Mesothelial cell of epicardium (in vitro differentiated cells): ENCODE measurements around the gene CAPZB. TPM values are rescaled to one million over a fixed set of nuclear protein-coding genes. Genes with fewer than 3 reads are reported as not detected.

Source experiments
- DNase-seq, 2 experiments: peaks; one replicate each; pipeline ENCODE4 v3.0.0; 2021; ENCODE audit warnings: low spot score in 2 of 2; ENCODE audit not compliant: unreplicated experiment in 2 of 2
- H3K27ac Mint-ChIP-seq: 2 replicates; pipeline ENCODE4 v1.8.0; 2021; ENCODE audit warnings: mixed read lengths
- H3K27me3 Mint-ChIP-seq: 2 replicates; pipeline ENCODE4 v1.8.0; 2021; ENCODE audit warnings: low read depth, mixed read lengths
- H3K36me3 Mint-ChIP-seq: 2 replicates; pipeline ENCODE4 v1.8.0; 2021; ENCODE audit warnings: mixed read lengths
- H3K4me1 Mint-ChIP-seq: 2 replicates; pipeline ENCODE4 v1.8.0; 2021; ENCODE audit warnings: mixed read lengths
- H3K4me3 Mint-ChIP-seq: 2 replicates; pipeline ENCODE4 v1.8.0; 2021; ENCODE audit warnings: mild to moderate bottlenecking, moderate library complexity, mixed read lengths
- H3K9me3 Mint-ChIP-seq: 2 replicates; pipeline ENCODE4 v1.8.0; 2021; ENCODE audit warnings: mixed read lengths
- CTCF ChIP-seq: fragments of 200-600 bp; sonication (generic); IDR thresholded peaks from one replicate; pipeline ENCODE4 v1.5.0; 2021; ENCODE audit warnings: antibody characterized with exemption; ENCODE audit not compliant: unreplicated experiment
- total RNA-seq: library from RNA; stranded (reverse); gene quantifications from 3 replicates; pipeline ENCODE4 v1.2.1, GENCODE V29; 2021

CAPZB gene
- total RNA-seq, 1 donor from 2014 or later = 192 TPM

GRCh38 chr1:19323987-19324664, 161.2 kb downstream of the CAPZB start:
- no peaks in the 10 kb centered on the region for H3K4me1 Mint-ChIP-seq
- DNase-seq = no peak
- H3K36me3 Mint-ChIP-seq = peaks cover 15% of the 10 kb centered on the region
- TF ChIP-seq CTCF = no peak
- no peaks in the 10 kb centered on the region for H3K27me3 Mint-ChIP-seq
- H3K4me3 Mint-ChIP-seq = no peak overlapping the region
- H3K27ac Mint-ChIP-seq = no peak overlapping the region
- no peaks in the 10 kb centered on the region for H3K9me3 Mint-ChIP-seq

GRCh38 chr1:19322481-19322880, 162.9 kb downstream of the CAPZB start:
- H3K9me3 Mint-ChIP-seq = no peaks in the 10 kb centered on the region
- H3K27me3 Mint-ChIP-seq = no peaks in the 10 kb centered on the region
- H3K27ac Mint-ChIP-seq = no peak overlapping the region
- H3K4me3 Mint-ChIP-seq = no peak overlapping the region
- no peak for TF ChIP-seq CTCF
- H3K36me3 Mint-ChIP-seq = peaks cover 16% of the 10 kb centered on the region
- H3K4me1 Mint-ChIP-seq = no peaks in the 10 kb centered on the region
- no peak for DNase-seq

DNA sequence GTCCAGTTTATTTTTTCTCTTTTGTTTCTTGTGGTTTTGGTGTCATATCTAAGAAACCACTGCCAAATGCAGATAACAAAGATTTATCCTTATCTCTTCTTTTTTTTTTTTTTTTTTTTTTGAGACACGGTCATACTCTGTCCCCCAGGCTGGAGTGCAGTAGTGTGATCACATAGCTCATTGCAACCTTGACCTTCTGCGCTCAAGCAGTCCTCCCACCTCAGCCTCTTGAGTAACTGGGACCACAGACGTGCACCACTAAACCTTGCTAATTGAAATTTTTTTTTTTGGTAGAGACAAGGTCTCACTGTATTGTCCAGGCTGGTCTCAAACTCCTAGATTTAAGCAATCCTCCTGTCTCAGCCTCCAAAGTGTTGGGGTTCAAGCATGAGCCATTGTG, 164.3 kb downstream of the CAPZB start:
- DNase-seq = no peak
- H3K27ac Mint-ChIP-seq = no peak overlapping the region
- no peaks in the 10 kb centered on the region for H3K9me3 Mint-ChIP-seq
- H3K4me1 Mint-ChIP-seq = no peaks in the 10 kb centered on the region
- H3K27me3 Mint-ChIP-seq = no peaks in the 10 kb centered on the region
- peaks cover 16% of the 10 kb centered on the region for H3K36me3 Mint-ChIP-seq
- H3K4me3 Mint-ChIP-seq = no peak overlapping the region
- TF ChIP-seq CTCF = no peak

DNA sequence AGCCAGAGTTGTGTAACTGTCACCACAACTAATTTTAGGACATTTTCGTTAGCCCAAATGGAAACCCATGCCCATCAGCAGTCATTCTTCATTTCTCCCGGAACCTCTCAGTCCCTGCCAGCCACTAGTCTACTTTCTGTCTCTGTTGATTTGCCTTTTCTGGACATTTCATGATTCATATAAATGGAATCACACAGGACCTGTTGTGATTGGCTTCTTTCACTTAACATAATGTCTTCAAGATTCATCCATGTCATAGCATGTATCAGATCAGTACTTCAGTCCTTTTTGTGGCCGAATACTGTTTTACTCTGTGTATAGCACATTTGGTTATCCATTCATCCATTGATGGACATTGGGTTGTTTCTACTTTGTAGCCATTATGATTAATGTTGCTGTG, 166.1 kb downstream of the CAPZB start:
- Mint-ChIP-seq H3K27me3 (no peaks in the 10 kb centered on the region), H3K27ac (no peak overlapping the region), H3K4me3 (no peak overlapping the region), H3K4me1 (no peaks in the 10 kb centered on the region), H3K36me3 (peaks cover 16% of the 10 kb centered on the region), H3K9me3 (no peaks in the 10 kb centered on the region)
- no peak for TF ChIP-seq CTCF
- DNase-seq = no peak

- no peak for DNase-seq
- no peak overlapping the region for H3K4me3 Mint-ChIP-seq
- no peaks in the 10 kb centered on the region for H3K9me3 Mint-ChIP-seq
Measured at GRCh38 chr1:19317126-19317910, 168.0 kb downstream of the CAPZB start.

More at GRCh38 chr1:19317126-19317910, 168.0 kb downstream of the CAPZB start:
- peaks cover 14% of the 10 kb centered on the region for H3K36me3 Mint-ChIP-seq
- H3K27ac Mint-ChIP-seq = no peak overlapping the region
- no peaks in the 10 kb centered on the region for H3K27me3 Mint-ChIP-seq
- no peak for TF ChIP-seq CTCF
- peaks cover 10% of the 10 kb centered on the region for H3K4me1 Mint-ChIP-seq
